ENCODE measurements around the gene MB.

Gene MB

DNA sequence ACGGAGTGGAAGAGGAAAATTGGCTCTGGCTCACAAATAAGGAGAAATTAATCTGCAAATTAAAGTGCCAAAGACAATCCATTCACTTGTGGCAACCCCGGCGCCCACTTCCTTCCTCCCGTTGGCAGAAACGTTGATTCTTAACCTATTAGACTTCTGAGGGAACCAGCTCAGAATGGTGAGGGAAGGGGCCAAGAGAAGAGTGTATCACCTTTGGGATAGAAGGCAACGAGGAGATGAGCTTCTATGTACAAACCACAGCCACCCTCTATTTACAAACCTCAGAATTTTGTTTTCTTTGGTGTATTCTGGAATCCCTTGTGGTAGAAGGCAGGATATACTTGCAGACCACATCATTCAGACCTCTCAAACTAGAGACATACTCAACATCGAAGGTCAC lies 1.1 kb downstream of the MB start:
- no peak for TF ChIP-seq CTCF (IDR thresholded peaks at IDR 0.05; ENCODE audit: control insufficient read depth, extremely low read depth, insufficient read depth)
- H3K4me3 ChIP-seq (ENCODE audit: low read depth, low read length): no peak overlapping the region
- DNase-seq (ENCODE audit: low read depth): no peak

DNA sequence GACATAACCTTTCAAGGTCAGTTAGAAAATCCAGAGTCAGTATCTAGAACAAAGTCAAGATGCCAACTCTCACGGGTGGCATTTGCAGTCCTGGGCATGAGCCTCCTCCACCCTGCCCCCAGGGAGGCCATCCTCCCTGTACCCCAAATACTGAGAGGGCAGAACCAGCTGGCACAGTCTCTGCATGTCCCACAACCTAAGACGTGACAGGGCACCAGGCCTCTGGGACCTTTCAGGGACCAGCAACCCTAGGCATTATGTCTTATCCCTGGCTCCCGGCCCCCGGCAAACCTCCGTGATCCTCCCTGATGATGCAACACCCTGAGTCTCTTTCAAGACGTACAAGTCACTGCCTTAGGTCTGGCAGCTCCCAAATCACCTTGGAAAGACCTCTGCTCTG lies 2.0 kb downstream of the MB start:
- no peak overlapping the region for H3K4me3 ChIP-seq (ENCODE audit: low read depth, low read length)
- TF ChIP-seq CTCF (IDR thresholded peaks at IDR 0.05; ENCODE audit: control insufficient read depth, extremely low read depth, insufficient read depth): no peak
- DNase-seq (ENCODE audit: low read depth): no peak

- no peak for DNase-seq (ENCODE audit: low read depth)
- no peak overlapping the region for H3K4me3 ChIP-seq (ENCODE audit: low read depth, low read length)
- no peak for TF ChIP-seq CTCF (IDR thresholded peaks at IDR 0.05; ENCODE audit: control insufficient read depth, extremely low read depth, insufficient read depth)
Observed at GRCh38 chr22:35614404-35614803, 2.7 kb downstream of the MB start.

- H3K4me3 ChIP-seq (ENCODE audit: low read depth, low read length): no peak overlapping the region
- no peak for TF ChIP-seq CTCF (IDR thresholded peaks at IDR 0.05; ENCODE audit: control insufficient read depth, extremely low read depth, insufficient read depth)
- DNase-seq (ENCODE audit: low read depth): no peak
Observed at GRCh38 chr22:35612903-35613302, 4.2 kb downstream of the MB start.

- peak; percentile 95 for DNase-seq (ENCODE audit: low read depth)
Observed at GRCh38 chr22:35611891-35612576, 5.1 kb downstream of the MB start.

DNA sequence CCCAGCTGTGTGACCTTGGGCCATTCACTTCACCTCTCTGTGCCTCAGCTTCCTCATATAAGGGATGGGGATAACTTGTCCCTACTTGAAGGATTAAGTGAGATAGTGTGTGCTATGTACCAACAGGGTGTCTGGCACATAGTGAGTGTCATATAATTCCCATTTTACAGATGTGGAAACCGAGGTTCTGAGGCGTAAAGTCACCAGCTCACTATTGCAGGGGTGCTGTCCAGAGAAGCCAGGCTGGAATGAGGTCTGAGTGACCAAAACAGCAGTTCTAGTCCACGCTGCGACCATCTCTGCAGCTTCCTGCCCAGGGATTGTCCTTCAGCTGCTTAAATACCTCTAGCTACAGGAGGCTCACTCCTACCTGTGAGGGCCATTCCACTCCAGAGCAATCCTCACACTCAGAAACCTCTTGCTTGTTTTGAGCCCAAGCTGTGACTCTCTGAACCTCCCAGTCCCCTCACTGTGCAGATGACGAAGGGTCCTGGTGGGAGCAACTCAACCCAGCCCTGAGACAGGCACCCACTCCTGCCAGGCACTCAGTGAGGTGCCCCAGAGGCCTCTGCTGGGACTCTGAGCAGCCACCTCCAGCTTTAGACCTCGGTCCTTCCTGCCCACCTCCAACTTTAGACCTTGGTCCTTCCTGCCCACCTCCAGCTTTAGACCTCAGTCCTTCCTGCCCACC lies 5.8 kb downstream of the MB start:
- no peak for DNase-seq (ENCODE audit: low read depth)
- no peak overlapping the region for H3K4me3 ChIP-seq (ENCODE audit: low read depth, low read length)
- TF ChIP-seq CTCF (IDR thresholded peaks at IDR 0.05; ENCODE audit: control insufficient read depth, extremely low read depth, insufficient read depth): no peak

More at GRCh38 chr22:35611891-35612576, 5.1 kb downstream of the MB start:
- TF ChIP-seq CTCF (IDR thresholded peaks at IDR 0.05; ENCODE audit: control insufficient read depth, extremely low read depth, insufficient read depth): no peak
- no peak overlapping the region for H3K4me3 ChIP-seq (ENCODE audit: low read depth, low read length)
